Activated CD4-positive, alpha-beta T cell treated with anti-CD3 and anti-CD28 coated beads, Interleukin-2, amount 50 U/mL, for 24 hours (primary cell): ENCODE results near the gene RHOJ.
"Not testable (repeated sequence)": the region's sequence is repeated elsewhere in the genome, so short reads cannot be mapped to it uniquely, and the experiment has no call there.

Experiments
- DNase-seq, 2 donors: peaks; one replicate each; pipeline ENCODE4 v3.0.0-alpha.2; 2020; ENCODE audit warnings: low read depth in 1 of 2, low spot score in 1 of 2

Gene RHOJ

DNA sequence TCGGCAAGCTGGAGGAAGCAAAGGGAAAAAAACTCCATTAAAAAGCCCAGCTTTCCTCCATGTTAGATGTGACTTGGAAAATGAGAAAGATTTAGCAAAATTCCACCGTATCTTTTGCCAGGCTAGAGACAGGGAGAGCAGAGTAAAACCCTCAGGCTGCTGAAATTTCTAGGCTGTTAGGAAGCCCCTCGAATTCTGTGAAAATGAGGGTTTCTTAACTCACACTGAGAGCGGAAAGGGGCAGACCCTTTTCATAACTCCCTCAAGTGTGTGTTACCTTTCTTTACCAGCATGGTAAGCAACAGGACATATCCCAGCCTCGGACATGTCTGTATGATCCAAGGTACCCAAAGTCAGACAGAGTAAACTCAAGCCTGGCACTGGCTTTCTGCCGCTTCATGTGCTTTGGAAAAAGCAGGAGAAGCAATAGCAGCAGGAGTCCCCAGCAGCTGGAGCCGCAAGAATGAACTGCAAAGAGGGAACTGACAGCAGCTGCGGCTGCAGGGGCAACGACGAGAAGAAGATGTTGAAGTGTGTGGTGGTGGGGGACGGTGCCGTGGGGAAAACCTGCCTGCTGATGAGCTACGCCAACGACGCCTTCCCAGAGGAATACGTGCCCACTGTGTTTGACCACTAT, at the start of gene RHOJ:
RHOJ (plus strand) TSS at position 37 of the 637 bp plus-strand sequence; CDS start at position 464, 427 bp downstream.
- DNase-seq: no peak

DNA sequence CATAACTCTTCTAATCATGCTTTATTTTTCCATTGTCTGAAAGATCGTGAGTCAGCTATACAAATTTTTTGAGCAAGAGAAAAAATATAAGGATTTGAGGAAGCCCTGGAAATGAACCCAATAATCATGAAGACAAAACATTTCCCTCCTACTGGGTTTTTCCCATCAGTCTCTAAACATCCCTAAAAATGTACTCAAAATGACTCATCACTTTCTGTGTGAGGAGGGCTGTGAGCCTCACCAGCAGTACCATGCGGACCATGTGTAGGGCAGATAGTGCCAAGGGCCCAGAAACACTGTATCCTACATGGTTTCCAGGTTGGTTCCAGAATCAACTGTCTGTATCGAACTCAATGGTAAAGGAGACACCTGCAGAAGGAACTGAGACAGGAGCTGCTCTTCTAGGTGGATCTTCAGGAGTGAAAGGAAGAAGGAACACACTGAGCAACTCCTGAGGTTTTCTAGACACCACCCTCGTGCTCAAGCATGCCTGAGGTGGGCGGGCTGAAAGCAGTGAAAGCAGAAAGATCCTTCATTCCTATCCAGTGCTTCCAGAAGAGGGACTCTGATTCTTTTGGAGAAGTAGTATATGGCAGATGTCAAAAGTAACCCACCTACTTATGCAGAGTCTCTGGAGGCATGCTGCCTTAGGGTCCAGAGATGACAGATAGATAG, 48.6 kb upstream of the RHOJ start:
- DNase-seq: no peak

DNA sequence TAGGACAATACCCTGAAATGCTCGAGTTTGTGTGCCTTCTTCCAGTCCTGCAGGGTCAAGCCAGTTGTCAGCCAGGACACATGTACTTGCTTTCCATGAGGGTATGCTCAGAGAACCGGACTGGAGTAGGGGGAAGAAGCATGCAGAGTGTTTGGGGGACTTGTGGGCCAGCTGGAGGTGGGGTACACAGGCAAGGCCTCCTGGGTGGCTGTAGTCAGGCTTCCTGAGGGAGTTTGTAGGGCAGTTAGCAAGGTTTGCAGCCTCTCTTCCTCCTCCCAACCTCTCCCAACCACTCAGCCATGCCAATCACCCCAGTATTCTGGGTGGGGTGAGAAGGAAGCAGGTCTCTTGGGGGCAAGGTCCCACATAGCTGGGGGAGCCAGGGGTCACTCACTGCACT, 47.0 kb upstream of the RHOJ start:
- DNase-seq: no peak

DNA sequence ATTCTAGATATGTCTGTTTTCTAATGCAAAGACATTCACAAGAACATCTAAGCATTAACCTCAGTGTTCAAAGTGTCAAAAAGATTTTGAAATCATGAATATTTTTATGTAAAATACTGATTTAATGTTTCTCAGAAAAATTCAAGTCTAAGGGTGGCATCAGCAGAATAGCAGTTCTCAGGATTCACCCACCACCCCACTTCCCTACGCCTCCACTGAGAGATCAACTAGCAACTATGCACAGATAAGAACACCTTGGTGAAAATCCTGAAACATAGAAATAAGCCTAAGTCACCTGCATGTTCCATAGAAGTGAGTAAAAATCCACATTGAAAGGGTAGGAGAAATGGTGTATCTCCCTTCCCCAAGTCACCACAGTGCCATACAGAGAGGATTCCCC, 40.9 kb upstream of the RHOJ start:
- DNase-seq: no peak

DNA sequence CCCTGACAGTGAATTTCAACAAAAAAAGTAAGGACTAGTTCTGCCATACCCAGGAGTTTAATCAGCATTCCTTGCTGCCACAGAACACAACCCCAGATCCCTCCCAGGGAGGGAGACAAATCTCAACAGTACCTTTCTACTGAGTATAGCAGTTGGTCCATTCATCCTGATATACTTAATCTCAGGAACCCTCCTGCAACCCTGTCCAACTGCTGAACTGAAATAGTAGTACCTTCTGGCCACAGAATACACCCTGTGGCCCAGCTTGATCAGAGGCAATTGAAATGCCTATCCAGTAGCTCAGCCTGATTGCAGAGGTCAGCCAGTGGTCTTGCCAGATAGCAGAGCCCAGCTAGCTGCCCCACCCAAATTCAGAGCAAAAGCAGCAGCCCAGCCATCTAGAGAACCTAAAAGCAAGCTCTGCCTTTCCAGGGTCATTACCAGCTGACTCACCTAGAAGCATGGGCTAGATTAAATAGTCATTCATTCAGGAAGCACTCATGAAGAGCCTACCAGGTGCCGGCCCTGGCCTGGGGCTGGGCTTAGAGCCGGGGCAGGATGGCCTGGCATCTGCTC, 40.0 kb upstream of the RHOJ start:
- DNase-seq: no peak

DNA sequence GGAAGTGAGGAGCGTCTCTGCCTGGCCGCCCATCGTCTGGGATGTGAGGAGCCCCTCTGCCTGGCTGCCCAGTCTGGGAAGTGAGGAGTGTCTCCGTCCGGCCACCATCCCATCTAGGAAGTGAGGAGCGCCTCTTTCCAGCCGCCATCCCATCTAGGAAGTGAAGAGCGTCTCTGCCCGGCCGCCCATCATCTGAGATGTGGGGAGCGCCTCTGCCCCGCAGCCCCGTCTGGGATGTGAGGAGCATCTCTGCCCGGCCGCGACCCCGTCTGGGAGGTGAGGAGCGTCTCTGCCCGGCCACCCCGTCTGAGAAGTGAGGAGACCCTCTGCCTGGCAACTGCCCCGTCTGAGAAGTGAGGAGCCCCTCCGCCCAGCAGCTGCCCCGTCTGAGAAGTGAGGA, 39.0 kb upstream of the RHOJ start:
- DNase-seq: not testable (repeated sequence)

DNA sequence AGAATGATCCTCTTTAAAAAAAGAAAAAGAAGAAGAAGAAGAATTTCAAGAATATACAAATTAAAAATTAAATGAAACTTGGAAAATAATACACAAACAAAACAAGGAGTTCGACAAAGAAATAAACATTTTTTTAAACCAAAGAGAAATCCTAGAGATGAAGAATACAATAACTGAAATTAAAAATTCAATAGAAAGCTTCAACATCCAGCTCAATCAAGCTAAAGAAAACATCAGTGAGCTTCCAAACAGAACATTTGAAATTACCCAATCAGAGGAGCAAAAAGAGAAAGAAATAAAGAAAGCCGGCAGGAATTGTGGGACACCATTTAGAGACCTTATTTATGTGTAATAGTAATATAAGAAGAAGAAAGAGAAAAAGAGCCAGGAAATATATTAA, 37.2 kb upstream of the RHOJ start:
- no peak for DNase-seq

DNA sequence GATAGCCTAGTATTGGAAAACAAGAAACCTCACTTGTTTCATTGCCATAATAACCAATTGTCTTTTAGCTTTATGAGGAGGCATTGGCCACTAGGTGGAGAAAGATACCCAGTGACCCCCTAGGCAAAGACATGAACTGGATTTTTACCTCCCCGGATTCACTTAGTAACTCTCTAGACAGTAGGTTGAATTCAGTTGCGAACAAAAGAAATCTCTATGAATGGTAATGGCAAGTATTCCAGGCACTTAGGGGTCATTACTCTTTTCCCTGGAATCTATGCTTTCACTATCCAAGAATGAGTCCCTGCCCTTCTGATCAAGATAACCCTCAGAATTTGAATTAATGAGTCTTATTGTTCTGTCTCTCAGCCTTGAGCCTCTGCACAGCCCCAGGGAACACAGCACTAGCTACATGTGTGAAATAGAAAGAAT, 29.5 kb upstream of the RHOJ start:
- DNase-seq: no peak

DNA sequence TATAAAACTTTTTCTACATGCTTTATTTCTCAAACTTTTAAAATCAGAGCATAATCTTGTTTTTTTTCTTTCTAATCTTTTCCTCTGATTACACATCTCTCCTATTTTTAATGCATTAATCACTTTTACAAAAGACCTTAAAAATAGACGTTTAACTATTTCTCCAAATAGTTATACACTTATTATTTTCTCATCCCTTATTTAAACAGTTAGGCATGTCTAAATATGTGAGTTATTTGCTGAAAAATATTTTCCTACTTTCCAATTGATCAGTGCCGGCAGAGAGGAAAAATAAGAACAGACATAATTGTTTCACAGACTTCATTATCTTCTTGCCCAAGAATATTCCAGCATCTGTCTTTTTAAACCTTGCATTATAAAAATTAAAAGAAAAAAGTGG, 28.7 kb upstream of the RHOJ start:
- DNase-seq: no peak

DNA sequence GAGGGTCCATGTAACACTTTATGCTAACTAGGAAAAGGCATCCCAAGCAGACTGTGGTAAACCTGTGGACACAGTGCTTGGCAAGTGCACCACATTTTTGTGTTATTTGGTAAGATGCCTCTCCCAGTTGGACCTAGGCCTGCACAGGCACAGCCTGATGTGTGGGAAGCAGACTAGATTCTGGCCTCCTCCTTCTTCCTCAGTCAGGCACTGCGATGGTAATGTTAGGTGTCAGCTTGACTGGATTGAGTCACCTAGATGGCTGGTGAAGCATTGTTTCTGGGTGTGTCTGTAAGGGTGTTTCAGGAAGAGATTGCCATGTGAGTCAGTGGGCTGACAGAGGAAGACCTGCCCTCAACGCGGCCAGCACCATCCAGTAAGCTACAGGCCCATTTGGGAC, 25.3 kb upstream of the RHOJ start:
- no peak for DNase-seq

DNA sequence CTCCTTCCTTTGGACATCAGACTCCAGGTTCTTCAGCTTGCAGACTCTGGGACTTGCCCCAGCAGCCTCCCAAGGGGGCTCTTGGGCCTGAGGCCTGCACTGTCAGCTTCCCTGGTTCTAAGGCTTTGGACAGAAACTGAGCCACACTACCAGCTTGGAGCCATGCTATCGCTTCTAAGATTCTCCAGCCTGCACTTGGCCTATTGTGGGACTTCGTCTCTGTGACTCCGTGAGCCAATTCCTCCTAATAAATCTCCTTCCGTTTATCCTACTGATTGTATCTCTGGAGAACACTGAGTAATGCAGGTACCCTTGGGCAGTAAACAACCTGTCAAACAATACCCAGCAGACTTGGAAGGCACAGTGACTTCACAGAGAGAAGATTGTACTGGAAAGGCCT, 24.9 kb upstream of the RHOJ start:
- DNase-seq: no peak

DNA sequence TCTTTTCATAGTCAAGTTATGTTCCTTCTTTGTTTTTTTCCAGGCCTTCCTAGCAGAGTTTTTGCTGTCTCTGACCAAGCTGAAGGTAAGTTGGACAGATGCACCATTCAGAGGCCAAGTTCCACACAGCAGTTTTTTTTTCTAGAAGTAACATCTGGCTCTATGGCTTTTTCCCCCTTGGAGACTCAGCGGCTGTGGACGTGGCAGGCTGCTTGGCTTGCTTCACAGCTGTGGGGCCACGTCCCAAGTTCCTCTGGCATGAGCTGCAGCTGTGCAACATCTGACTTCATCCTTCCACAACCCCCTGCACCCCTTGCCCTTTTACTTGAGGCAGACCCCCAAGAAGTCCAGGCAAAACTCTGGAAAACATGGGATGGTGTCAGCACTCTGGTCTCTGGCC, 24.2 kb upstream of the RHOJ start:
- DNase-seq: no peak

DNA sequence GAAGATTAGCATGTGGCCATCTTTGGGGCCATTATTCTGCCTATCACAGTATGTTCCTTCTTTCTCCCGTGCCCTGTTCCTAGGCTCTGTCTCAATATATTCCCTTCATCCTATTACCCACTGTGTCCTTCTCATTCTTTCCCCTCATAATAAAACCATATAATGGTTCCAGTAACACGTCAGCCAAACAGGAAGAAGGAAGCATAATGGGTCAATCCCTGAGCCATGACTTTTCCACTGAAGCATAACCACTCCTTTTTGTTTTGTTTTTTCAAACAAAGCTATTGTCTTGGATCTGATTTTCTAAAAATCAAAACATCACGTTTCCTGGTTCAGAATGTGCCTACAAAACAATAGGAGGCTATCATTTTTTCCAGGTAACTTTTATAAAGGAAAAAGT, 21.3 kb upstream of the RHOJ start:
- DNase-seq: no peak

DNA sequence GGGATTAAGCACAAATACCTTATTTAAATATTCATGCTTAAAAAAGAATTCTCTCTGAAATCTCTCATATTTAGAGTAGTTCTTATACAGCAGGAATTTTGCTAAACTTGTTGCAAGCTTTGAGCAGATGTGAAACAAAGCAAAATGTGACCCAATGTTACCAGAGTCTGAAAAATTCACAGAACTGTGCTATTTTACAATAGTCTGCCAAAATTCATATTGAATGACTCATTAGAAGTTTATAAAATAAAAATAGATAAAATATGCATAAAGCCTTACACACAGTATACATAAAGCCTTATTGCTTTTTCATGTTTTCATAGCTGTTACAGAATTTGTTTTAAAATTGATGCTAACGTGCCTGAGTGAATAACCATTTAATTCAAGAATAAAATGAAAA, 17.8 kb upstream of the RHOJ start:
- DNase-seq: no peak

DNA sequence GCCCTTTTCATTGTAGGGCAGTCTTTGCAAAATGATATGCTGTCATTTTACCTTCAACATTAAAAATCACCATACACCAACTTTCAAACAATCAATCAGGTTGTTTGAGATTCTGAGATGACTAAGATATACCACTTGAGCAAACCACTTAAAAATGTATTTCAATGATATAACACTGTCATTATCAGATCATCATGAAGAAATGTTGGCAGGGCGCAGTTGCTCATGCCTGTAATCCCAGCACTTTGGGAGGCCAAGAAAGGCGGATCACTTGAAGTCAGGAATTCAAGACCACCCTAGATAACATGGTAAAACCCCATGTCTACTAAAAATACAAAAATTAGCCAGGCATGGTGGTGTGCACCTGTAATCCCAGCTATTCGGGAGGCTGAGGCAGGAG, 13.0 kb upstream of the RHOJ start:
- no peak for DNase-seq

DNA sequence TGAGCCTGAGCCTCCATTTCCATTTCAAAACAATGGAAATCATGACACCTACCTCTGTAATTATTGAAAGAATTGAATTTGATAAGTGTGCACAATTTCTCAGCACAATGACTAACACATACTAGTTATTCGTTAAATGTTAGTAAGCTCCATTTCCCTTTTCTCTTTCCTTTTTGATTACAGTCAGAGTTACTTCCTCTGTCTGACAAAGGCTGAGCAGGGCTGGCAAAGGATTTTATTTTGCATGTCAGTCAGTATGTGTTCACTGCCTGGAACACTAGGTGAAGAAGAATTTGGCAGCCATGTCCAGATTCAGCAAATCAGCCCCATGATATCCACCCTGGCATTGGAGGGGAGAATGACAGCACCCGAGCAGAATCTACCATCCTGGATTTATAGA, 12.2 kb upstream of the RHOJ start:
- no peak for DNase-seq

DNA sequence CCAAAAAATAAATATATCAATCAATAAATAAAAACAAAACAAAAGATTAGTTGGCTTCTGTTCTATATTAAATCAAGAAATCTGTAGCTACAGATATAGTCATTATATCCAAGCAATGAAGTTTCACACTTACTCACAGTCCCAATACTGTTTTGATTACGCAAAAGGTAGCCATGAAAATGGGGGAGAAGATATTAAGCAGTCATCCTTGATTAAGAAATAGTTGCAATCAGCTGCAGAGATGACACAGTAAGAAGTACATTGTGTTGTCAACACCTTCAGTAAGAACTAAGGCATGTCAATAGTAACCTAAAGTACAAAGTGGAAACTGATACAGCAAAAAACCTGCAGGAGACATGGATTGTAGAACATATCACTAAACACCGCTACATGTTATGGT, 11.0 kb upstream of the RHOJ start:
- no peak for DNase-seq

DNA sequence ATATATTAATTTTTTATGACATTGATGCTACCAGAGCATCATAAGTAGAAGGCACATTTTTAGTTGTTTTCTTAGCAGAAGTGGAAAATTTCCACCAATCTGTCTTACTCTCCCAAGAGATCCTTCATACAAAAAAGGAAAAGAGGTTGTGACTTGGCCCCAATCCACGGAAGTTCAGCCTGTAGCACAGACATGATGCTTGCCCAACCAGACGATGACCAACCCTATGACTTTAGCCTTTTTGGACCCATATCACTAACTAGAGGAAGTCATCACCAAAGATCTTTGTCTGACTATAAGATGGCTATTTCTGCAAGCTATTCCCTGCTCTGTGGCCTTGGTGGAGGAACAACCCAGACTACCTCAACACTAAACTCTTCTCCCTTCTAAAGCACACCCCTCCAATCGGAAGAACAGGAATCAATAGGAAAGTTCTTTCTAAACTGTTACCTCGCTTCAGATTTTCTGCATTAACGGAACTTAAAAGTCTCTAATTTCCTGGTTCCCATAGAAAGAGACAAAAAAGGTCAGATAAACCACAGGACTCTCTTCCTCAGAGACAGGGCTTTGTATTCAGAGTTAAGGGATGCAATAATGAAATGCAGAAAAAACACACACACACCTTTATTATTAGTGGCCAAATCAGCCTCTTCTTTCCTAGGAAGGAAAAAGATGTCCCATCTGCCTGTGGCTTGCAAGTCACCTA, 4.1 kb upstream of the RHOJ start:
- no peak for DNase-seq

DNA sequence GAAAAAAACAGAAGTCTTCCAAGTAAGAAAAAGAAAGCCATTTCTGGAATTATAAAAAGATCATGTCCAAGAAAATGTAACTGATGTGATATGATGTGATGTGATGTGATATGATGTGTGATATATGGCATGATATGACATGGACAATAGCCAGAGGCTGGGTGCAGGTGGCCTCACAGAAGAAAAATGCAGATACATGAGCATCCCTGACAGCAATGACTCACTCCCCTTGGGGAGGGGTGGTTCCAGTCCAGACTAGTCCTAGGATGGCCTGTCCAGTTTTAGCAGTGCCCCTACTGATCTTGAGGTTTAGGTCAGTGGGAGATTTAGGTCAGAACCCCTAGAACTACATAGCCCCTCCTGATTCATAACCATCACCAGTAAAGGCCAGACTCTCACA, 3.5 kb upstream of the RHOJ start:
- DNase-seq: no peak

DNA sequence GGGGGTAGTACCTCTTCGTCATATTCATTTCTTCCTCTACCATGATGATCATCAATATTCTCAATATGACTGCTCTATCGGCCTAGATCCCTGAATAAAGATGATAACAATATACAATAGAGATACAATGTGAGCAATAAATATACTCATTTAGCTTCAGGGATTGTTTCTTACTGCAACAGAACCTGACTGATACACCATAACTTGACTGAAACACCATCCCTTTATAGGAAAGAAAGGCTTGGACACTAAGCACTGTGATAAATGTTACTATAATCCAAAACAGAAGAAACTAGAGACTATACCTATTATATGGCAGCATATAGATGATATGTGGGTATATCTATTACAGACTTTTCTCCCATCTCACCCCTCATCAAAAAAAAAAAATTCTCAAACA, 1.2 kb upstream of the RHOJ start:
- no peak for DNase-seq

DNA sequence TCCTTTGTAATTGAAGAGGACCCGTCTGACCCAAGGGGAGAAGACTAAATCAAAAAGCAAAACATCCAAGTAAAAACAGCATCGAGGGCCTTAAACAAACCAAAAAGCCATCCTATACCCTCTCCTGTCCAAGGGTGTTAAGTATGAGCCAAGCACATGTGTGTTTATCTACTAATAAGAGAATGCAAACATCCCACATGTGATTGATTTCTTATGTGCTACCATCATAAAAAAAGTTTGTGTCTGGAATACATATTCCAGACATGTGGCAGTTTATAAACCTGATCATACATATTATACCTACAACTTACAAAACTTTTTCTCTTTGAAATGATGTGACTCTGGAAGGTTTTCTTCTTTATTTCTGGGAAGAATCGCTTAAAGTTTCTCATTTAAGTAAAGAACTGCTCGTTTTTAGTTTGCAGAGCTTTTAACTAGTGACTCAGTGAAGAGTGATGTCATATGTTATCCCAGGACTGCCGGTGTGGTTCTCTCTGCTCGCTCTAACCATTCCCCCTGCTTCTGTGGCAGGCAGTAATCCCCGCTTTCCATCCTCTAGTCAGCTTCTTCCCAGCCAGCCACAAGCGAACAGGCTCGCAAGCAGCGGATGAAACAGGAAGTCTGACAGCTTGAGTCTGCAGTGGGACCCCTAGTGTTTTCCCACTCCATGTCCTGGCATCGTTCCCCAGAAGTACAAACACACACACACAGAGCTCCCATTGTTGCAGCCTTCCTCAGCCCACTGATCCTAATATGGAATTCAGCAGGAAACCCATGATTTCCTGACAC, 431 bp upstream of the RHOJ start:
- no peak for DNase-seq
